Measurements from ENCODE around the gene UGT3A2.
"Not testable (repeated sequence)": the region's sequence is repeated elsewhere in the genome, so short reads cannot be mapped to it uniquely, and the experiment has no call there.

The UGT3A2 gene

DNA sequence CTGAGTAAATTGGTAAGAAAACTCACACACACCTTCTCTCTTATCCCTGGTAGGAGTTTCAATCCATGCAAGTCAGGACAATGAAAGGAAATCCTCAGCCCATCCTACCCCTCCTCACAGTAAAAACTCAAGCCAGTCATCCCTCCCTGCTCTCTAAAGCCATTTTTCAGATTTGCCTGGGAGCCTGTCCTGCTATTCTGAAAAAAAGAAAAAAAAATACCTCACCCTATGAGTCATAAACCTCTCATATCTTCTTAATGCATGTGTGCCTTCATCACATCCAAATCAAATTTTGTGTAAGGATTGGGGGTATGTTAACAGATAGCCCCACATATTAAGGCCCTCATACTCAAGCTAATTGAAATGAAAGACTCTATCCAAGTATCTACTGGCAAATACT lies 14.1 kb downstream of the UGT3A2 start:
- no peak for DNase-seq

GRCh38 chr5:36049949-36050348 lies 16.7 kb downstream of the UGT3A2 start:
- no peak for DNase-seq

DNA sequence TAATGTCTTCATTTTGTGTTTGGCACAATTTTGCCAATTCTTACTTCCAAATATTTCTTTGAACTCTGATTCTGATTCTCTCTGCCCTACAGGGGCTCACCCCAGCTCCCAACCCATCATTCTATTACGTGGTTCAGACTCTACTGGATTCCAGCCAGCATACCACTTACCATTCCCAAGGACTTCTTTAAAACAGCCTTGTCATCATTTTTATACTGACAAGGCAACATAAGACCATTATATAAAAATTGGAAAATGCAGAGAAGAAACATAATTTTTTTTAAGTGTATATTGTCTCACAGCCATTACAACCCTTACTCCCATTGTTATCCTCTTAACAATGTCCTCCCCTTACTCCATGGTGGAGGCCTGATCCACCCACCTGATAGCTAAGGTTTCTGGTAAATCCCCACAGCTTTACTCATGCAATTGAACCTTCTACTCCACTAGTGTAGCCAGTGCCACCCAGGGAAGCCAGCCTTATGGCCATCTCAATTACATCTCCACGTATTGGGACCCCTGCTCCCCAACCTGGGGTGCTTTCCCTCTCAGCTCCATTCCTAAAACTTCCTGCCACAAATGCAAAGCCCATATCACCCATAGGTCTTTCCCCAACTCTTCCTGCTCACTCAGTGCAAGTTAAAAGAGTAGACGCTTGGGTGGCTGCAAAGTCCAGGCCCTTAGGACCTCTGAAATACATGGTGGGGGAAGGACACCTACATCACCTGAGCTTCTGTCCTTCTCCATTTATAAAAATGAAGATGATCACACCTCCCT lies 19.1 kb downstream of the UGT3A2 start:
- no peak for DNase-seq

DNA sequence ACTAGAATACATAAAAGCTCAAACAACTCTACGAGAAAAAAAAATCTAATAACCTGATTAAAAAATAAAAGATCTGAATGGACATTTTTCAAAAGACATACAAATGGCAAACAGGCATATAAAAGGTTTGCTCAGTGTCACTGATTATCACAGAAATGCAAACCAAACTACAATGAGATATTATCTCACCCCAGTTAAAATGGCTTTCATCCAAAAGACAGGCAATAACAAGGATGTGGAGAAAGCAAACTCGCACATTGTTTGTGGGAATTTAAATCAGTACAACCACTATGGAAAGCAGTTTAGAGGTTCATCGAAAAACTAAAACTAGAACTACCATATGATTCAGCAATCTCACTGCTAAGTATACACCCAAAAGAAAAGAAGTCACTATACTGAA lies 20.8 kb downstream of the UGT3A2 start:
- no peak for DNase-seq

- no peak for DNase-seq
These were observed 25.2 kb downstream of the UGT3A2 start for GRCh38 chr5:36041537-36041845.

DNA sequence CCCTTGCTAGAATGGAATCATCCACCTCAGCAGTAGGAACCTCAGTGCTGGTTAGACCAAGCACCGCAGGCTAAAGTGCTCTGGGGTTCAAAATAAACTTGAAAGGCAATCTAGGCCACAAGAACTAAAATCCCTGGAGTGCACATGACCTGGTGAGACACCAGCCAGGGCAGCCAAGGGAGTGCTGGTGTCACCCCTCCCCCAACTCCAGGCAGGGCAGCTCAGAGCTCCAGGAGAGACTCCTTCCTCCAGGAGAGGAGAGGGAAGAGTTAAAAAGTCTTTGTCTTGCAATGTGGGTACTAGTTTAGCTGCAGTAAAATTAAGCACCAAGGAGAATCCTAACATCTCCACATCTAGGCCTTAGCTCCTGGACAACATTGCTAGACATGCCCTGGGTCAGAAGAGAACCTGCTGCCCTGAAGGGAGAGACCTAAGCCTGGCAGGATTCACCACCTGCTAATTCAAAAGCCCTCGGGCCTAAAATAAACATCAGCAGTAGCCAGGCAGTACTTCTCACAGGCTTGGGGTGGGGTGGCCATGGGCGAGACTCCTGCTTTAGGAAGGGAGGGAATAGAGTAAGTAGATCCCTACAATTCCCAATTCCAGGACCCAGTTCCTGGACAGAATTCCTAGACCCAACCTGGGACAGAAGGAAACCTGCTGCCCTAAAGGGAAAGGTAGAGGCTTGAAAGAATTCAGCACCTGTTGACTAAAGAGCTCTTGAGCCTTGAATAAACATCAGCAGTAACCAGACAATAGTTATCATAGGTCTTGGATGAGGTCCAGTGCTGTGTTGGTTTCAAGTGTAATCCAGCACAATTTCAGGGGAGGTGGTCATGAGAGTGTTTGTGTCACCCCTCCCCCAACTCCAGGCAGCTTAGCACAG lies 25.8 kb downstream of the UGT3A2 start:
- DNase-seq = no peak

DNA sequence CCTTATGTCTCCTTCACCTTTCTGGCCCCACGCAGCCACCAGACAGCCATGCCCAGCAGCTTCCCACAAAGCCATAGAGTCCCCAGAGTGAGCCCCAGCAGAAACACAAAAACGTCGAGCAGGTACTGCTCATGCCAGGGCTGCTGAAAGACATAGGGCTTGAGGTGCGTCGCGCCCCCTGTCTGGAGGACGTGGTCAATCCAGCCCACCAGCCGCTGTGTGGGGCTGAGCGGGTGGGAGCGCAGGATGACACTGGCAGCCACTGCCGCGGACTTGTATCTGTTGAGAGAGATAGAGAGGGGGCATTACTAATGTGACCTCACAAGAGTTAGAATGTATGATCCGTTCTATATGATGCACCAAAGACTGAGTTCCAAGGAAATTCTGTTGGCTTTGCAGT lies 31.0 kb downstream of the UGT3A2 start:
- no peak for DNase-seq

DNA sequence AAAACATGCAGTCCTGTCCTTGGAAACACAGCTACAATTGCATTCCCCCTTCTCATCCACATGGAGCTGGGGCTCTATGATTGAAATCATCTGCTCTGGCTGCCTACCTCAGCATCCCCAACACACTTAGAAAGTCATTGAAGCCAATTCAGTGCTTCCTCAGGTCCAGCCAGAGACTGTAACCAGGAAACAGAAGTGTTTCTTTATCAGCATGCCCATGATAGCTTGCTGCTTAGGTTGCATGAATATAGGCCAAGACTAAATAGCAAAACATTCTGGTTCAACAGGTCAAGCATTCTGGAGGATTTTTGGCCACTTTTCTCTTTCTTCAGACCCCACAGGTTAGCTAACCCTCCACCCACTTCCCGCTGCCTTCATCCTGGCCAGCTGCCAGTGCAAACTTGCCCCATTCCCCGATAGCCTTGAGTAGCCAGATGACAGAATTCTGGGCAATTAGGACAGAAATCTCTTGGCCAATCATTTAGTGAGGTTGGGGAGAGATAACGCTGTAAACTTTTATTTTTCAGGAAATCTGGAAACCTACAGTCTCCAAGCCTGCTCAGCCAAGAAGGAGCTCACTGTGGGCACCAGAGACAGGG lies 32.0 kb downstream of the UGT3A2 start:
- not testable (repeated sequence) for DNase-seq

DNA sequence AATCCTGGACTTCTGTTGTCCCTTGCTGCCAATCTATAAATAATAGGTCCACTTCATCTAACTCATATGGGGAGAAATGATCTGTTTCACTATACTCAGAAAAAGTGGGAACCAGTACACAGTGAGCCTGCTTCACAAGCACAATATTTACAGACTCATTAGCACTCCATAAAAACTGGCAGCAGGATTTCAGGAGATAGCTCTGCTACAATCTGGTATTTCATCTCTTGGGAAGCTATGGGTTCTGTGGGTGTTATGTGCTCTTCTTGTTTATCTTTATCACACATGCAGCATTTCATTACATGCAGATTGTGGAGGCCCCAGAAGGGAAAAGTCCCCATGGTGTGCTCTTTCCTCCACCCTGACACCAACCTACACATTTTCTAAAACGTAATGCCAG lies 33.2 kb downstream of the UGT3A2 start:
- DNase-seq = no peak

- DNase-seq = no peak
These were observed 33.6 kb downstream of the UGT3A2 start for GRCh38 chr5:36033047-36033446.

DNA sequence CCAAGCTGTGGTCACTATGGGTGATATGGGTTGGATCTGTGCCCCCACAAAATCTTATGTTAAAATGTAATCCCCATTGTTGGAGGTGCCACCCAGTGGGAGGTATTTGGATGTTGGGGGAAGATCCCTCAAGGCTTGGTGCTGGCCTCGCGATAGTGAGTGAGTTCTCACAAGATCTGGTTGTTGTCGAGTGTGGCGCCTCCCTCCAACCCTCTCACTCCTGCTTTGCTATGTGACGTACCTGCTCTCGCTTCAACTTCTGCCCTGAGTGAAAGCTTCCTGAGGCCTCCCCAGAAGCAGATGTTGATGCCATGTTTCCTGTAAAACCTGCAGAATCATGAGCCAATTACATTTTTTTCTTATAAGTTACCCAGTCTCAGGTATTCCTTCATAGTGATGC lies 35.5 kb downstream of the UGT3A2 start:
- DNase-seq = no peak

DNA sequence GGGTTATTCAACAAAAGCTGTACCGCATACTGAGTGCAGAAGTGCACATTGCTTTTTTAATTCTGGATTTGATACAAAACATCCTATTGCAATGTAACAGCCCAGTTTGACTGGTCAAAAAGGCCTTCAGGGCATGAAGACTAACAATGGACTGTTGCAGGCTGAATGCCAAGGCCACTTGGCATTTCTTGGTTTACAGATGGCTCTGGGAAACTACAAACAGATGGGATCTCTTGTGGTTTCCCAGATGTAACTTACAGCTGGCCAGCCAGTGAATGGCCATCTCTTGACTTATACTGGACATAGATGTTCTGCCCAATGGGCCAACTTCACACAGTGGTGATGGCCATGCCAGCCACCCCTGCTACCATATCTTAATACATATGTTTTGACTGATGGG lies 36.8 kb downstream of the UGT3A2 start:
- DNase-seq = no peak

GRCh38 chr5:36028816-36029465 lies 37.7 kb downstream of the UGT3A2 start:
- no peak for DNase-seq

GRCh38 chr5:36027711-36028110 lies 39.0 kb downstream of the UGT3A2 start:
- no peak for DNase-seq

DNA sequence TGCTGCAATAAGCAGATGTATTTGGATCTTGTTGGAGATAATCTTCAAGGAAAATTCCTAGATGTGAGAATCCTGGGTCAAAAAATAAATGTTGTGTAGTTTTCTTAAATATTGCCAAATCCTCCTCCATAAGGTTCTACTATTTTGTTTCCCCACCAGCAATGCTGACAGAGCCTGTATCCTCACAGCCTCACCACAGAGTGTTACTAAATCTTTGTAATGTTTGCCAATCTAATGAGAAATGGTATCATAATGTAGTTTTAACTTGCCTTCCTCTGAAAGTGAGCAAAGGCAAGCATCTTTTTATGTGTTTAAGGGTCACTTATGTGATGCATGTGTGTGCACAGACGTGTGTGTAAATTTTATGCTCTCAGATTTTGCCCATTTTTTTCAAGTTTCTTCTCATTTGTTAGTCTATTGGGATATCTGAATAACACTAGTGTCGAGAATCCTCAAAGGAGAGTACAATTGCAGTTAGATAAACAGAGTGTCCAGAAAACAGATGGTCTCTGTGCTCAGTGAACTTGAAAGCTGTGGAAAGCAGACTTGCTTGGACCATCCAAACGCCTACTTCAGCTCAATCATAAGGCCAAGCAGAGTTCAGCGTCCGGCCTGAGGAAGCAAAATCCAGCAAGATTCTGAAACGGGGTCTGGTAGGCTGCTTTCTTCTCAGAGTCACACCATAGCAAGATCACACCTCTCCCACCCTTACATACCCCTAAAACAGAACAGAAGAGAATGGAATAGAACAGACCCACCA lies 39.8 kb downstream of the UGT3A2 start:
- DNase-seq = no peak

GRCh38 chr5:36022246-36022645 lies 44.4 kb downstream of the UGT3A2 start:
- not testable (repeated sequence) for DNase-seq

DNA sequence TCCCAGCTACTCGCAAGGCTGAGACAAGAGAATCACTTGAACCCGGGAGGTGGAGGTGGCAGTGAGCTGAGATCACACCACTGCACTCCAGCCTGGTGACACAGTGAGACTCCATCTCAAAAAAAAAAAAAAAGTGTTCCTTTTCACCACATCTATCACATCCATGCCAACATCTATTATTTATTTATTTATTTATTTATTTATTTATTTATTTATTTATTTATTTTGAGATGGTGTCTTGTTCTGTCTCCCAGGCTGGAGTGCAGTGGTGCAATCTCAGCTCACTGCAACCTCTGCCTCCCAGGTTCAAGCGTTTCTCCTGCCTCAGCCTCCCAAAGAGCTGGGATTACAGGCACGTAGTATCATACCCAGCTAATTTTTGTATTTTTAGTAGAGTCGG lies 47.1 kb downstream of the UGT3A2 start:
- not testable (repeated sequence) for DNase-seq

DNA sequence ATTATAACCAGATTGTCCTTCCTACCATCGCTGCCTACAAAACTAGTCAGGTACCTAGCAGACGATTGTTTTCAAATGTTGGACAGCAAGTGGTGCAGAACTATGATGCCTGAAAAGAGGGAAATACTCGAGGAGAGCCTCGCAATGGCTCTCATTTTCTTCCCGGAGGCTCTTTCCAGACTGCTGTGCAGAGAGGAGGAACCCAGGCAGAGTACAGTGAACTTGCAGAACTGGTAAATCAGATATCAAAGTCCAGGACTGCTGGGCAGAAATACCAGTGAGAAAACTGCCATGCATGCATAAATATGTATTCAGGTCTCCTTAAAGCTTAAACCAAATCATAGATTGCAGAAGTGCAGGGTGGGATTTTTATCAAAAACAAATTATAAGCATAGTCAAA lies 49.1 kb downstream of the UGT3A2 start:
- no peak for DNase-seq

GRCh38 chr5:36017004-36017403 lies 49.7 kb downstream of the UGT3A2 start:
- no peak for DNase-seq

DNA sequence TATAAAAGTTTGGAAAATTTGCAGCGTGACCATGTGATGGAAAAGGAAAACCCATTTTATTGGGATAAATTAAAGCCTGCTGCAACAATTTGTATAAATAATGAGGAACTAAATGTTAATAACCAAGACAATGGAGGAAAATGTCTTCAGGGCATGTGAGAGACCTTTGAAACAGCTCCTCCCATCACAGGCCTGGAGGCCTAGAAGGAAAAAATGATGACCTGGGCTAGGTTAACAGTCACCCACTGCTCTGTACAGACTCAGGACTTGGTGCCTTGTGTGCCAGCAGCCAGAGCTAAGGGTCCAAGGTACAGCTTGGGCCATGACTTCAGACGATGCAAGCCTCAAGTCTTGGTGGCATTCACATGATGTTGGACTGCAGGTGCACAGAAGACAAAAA lies 53.5 kb downstream of the UGT3A2 start:
- DNase-seq = no peak

- no peak for DNase-seq
These were observed 57.0 kb downstream of the UGT3A2 start for GRCh38 chr5:36009698-36010097.

DNA sequence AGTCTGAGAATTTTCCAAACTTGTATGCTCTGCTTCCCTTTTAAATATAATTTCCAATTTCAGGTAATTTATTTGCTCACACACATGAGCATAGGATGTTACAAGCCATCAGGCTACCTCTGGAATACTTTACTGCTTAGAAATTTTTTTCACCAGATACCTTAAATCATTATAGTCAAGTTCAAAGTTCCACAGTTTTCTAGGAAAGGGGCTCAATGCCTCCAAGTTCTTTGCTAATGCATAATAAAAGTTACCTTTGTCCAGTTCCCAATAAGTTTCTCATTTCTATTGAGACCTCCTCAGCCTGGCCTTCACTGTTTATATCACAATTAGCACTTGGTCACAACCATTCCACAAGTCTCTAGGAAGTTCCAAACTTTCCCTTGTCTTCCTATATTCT lies 59.3 kb downstream of the UGT3A2 start:
- no peak for DNase-seq

- DNase-seq = no peak
These were observed 60.5 kb downstream of the UGT3A2 start for GRCh38 chr5:36006163-36006562.

Measured in activated CD8-positive, alpha-beta memory T cell treated with anti-CD3 and anti-CD28 coated beads for 24 hours (primary cell).